C4-2B (cell line): ENCODE results near the gene PPP6R3.

Source experiments
- CTCF ChIP-seq: fragments of 450-650 bp; conservative IDR thresholded peaks from 2 replicates; pipeline ENCODE4 v1.5.1; 2017; ENCODE audit warnings: mild to moderate bottlenecking
- ZFX ChIP-seq: fragments of 450-650 bp; IDR thresholded peaks from 2 replicates; pipeline ENCODE4 v1.6.1; 2017

DNA sequence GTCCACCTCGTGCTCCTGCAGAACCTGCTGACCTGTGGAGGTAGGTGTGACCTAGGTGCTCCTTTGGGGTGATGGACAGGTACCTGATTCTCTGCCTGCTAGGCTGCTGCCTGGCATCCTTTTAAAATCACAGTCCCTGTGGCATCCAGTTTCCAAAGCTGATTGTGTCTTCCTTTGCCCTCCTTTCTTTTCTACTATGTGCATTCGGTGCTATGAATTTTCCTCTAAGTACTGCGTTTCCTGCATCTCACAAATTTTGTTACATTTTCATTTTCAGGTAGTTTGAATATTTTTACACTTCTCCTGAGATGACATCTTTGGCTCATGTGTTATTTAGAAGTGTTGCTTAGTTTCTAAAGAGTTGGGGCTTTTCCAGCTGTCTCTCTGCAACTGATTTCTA is 30.9 kb upstream of the PPP6R3 start:
- no peak for TF ChIP-seq CTCF
- no peak for TF ChIP-seq ZFX
